Parathyroid adenoma (tissue), 2 donors: ENCODE results near the gene KANK2.

Experiments
- H2AFZ ChIP-seq: fragments of 300-600 bp; sonication (generic); one replicate; pipeline ENCODE4 v1.7.0; 2017; ENCODE audit warnings: antibody characterized with exemption, mild to moderate bottlenecking
- H3K27ac ChIP-seq: fragments of 300-600 bp; sonication (generic); one replicate; pipeline ENCODE4 v1.7.0; 2017
- H3K27me3 ChIP-seq: fragments of 300-600 bp; sonication (generic); one replicate; pipeline ENCODE4 v1.7.0; 2017; ENCODE audit warnings: low read length; ENCODE audit not compliant: control insufficient read depth, insufficient read depth
- H3K36me3 ChIP-seq: fragments of 300-600 bp; sonication (generic); one replicate; pipeline ENCODE4 v1.7.0; 2017; ENCODE audit warnings: low read length; ENCODE audit not compliant: control insufficient read depth, insufficient read depth
- H3K4me1 ChIP-seq: fragments of 300-600 bp; sonication (generic); one replicate; pipeline ENCODE4 v1.7.0; 2017; ENCODE audit warnings: control low read depth
- H3K4me2 ChIP-seq: fragments of 300-600 bp; sonication (generic); one replicate; pipeline ENCODE4 v1.7.0; 2017; ENCODE audit warnings: low read length
- H3K4me3 ChIP-seq: fragments of 300-600 bp; sonication (generic); one replicate; pipeline ENCODE4 v1.7.0; 2017; ENCODE audit warnings: low read depth, low read length
- H3K79me2 ChIP-seq: fragments of 300-600 bp; sonication (generic); one replicate; pipeline ENCODE4 v1.7.0; 2017; ENCODE audit warnings: control low read depth
- H3K9ac ChIP-seq: fragments of 300-600 bp; sonication (generic); one replicate; pipeline ENCODE4 v1.7.0; 2017; ENCODE audit warnings: mild to moderate bottlenecking
- H3K9me3 ChIP-seq: fragments of 300-600 bp; sonication (generic); one replicate; pipeline ENCODE4 v1.7.0; 2017; ENCODE audit warnings: low read length; ENCODE audit not compliant: control insufficient read depth
- TF ChIP-seq, protein P1 (sequence below): fragments of 300-600 bp; sonication (generic); IDR thresholded peaks from one replicate; pipeline ENCODE4 v1.7.0; 2017; ENCODE audit warnings: antibody characterized with exemption, mild to moderate bottlenecking
- donor health status: primary hyperparathyroidism.

The KANK2 gene

GRCh38 chr19:11203194-11204075 is 6.1 kb upstream of the KANK2 start:
- Histone ChIP-seq H3K9me3 (no peaks in the 10 kb centered on the region), H2AFZ (no peak overlapping the region), H3K79me2 (no peaks in the 10 kb centered on the region), H3K4me2 (no peak overlapping the region), H3K4me3 (no peak overlapping the region), H3K27me3 (no peaks in the 10 kb centered on the region), H3K36me3 (no peaks in the 10 kb centered on the region), H3K27ac (peak overlapping the region; percentile 39), H3K4me1 (no peaks in the 10 kb centered on the region), H3K9ac (no peak overlapping the region)
- TF ChIP-seq, protein P1, sequence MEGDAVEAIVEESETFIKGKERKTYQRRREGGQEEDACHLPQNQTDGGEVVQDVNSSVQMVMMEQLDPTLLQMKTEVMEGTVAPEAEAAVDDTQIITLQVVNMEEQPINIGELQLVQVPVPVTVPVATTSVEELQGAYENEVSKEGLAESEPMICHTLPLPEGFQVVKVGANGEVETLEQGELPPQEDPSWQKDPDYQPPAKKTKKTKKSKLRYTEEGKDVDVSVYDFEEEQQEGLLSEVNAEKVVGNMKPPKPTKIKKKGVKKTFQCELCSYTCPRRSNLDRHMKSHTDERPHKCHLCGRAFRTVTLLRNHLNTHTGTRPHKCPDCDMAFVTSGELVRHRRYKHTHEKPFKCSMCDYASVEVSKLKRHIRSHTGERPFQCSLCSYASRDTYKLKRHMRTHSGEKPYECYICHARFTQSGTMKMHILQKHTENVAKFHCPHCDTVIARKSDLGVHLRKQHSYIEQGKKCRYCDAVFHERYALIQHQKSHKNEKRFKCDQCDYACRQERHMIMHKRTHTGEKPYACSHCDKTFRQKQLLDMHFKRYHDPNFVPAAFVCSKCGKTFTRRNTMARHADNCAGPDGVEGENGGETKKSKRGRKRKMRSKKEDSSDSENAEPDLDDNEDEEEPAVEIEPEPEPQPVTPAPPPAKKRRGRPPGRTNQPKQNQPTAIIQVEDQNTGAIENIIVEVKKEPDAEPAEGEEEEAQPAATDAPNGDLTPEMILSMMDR, result peak; percentile 74

- H3K9me3 ChIP-seq, result no peaks in the 10 kb centered on the region
- H3K27me3 ChIP-seq, result no peaks in the 10 kb centered on the region
- no peak overlapping the region for H3K4me2 ChIP-seq
- H3K4me1 ChIP-seq, result peaks cover 3% of the 10 kb centered on the region
- TF ChIP-seq, protein P1, result no peak
- H3K27ac ChIP-seq, result peak overlapping the region; percentile 39
- H3K79me2 ChIP-seq, result no peaks in the 10 kb centered on the region
- no peak overlapping the region for H3K4me3 ChIP-seq
- no peaks in the 10 kb centered on the region for H3K36me3 ChIP-seq
- no peak overlapping the region for H2AFZ ChIP-seq
- H3K9ac ChIP-seq, result no peak overlapping the region
Observed at GRCh38 chr19:11202488-11203193, 5.3 kb upstream of the KANK2 start.

- Histone ChIP-seq H3K27me3 (no peaks in the 10 kb centered on the region), H3K27ac (no peak overlapping the region), H3K4me3 (no peak overlapping the region), H3K9ac (no peak overlapping the region), H3K9me3 (no peaks in the 10 kb centered on the region), H3K36me3 (no peaks in the 10 kb centered on the region), H2AFZ (no peak overlapping the region), H3K4me1 (peaks cover 3% of the 10 kb centered on the region), H3K79me2 (no peaks in the 10 kb centered on the region), H3K4me2 (no peak overlapping the region)
- TF ChIP-seq, protein P1, result no peak
Observed at GRCh38 chr19:11201791-11202190, 4.4 kb upstream of the KANK2 start.

GRCh38 chr19:11200931-11201330 is 3.6 kb upstream of the KANK2 start:
- H3K36me3 ChIP-seq, result no peaks in the 10 kb centered on the region
- no peaks in the 10 kb centered on the region for H3K9me3 ChIP-seq
- no peak overlapping the region for H3K27ac ChIP-seq
- no peak overlapping the region for H3K9ac ChIP-seq
- H3K4me2 ChIP-seq, result no peak overlapping the region
- no peak overlapping the region for H2AFZ ChIP-seq
- no peaks in the 10 kb centered on the region for H3K79me2 ChIP-seq
- TF ChIP-seq, protein P1, result no peak
- H3K27me3 ChIP-seq, result no peaks in the 10 kb centered on the region
- H3K4me3 ChIP-seq, result no peak overlapping the region
- H3K4me1 ChIP-seq, result peaks cover 3% of the 10 kb centered on the region
